ENCODE measurements around the gene MIER2.

MIER2 gene

DNA sequence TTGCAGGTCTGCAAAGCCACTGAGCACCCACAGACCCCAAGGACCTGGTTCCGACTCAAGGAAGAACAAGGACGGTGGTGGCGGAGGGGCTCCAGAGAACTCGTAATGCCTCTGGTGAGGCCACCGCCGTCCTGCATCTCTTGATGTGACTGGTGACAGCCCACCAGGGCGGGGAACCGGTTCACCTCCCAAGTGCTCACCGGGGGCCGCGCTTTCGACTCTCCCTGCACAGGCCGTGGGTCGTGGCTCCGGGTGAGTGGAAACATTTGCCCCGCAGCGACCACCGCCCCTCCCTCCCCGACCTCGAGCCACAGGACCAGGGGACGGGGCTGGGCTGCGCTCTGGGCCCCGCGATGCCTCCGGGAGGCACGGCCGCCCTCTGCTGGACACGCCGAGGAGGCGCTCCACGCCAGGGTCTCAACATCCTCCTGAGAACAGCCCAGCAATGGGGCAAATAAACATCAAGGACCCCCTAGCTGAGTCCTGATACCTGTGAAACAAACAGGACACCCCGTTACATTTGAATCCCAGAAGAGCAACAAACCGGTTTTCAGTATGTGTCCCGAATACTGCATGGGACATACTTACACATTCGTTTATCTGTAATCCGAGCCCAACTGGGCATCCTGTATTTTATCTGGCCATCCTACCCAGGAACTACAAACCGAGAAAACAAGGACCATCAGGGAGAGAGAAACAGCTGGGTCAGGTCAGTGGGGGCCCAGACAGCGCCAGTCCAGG lies 49.5 kb downstream of the MIER2 start:
- Histone ChIP-seq H3K9ac (ENCODE audit: low read depth, low read length) (no peak overlapping the region), H3K4me3 (ENCODE audit: low read length) (peak overlapping the region; percentile 52), H3K4me1 (ENCODE audit: control insufficient read depth, insufficient read depth, low read length) (peaks cover 18% of the 10 kb centered on the region), H3K9me3 (replicated peaks; ENCODE audit: low read length) (no peaks in the 10 kb centered on the region), H3K36me3 (ENCODE audit: insufficient read depth, low read length) (no peaks in the 10 kb centered on the region), H3K4me2 (ENCODE audit: low read length) (peak overlapping the region; percentile 69), H3K27me3 (ENCODE audit: control insufficient read depth, insufficient read depth, low read length) (peaks cover 39% of the 10 kb centered on the region)

DNA sequence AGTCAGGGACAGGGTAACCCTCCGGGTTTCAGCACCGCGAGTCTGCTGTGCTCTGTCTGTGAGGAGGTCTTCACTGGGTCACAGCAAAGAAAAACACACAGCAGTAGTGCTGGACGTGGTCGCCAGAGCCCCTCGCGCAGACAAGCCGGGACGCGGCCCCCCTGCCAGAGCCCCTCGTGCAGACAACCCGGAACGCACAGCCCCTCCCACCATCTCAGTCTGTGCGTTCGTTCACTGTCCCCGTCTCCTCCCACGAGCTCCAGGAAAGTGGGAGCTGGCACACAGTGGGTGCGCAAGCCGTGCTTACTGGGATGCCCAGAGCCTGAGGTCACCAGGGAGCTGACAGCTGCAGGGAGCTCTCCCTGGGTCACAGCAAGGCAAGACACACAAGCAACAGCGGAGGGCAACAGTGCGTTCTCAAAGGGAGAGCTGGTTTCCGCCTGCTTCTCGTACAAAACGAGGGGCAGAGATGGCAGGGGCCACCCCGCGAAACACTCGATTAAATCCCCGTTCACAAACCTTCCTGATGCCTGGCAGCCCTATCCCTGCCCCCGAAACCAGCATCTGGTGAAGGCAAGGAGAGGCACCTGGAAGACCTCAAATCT lies 50.2 kb downstream of the MIER2 start:
- no peak overlapping the region for H3K9ac ChIP-seq (ENCODE audit: low read depth, low read length)
- H3K9me3 ChIP-seq (replicated peaks; ENCODE audit: low read length) = no peaks in the 10 kb centered on the region
- H3K36me3 ChIP-seq (ENCODE audit: insufficient read depth, low read length) = no peaks in the 10 kb centered on the region
- peaks cover 18% of the 10 kb centered on the region for H3K4me1 ChIP-seq (ENCODE audit: control insufficient read depth, insufficient read depth, low read length)
- peak overlapping the region; percentile 69 for H3K4me2 ChIP-seq (ENCODE audit: low read length)
- H3K27me3 ChIP-seq (ENCODE audit: control insufficient read depth, insufficient read depth, low read length) = peaks cover 45% of the 10 kb centered on the region
- peak overlapping the region; percentile 52 for H3K4me3 ChIP-seq (ENCODE audit: low read length)

DNA sequence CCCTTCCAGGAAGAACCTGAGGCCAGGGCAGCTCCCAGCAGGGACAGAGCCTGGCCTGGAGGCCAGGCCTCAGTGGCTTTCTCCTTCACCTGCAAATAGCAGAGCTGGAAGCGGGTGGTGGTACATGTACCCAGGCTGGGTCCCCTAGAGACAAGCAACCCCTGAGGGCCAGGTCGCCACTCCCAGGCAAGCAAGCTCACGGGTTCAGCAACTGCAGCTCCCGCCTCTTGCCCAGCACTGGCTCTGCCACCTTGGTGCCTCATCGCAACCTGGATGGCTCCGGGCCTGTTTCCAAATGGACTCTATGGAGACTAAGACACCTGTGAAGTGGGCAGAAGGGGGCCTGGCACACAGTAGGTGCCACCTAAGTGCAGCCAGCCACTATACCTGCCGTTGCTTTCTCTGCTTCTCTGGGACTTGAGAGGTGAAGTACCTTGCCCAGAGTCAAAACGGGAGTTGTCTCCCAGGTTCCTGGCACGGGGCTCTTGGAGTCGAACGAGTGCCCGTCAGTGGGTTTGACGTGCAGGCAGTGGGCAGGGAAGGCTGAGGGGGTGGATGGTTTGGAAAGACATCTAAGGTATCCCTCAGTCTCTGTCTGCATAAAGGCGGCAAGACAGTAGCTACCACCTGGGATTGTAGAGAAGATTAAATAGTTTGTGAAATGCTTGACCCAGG lies 51.0 kb downstream of the MIER2 start:
- peaks cover 18% of the 10 kb centered on the region for H3K4me1 ChIP-seq (ENCODE audit: control insufficient read depth, insufficient read depth, low read length)
- H3K9me3 ChIP-seq (replicated peaks; ENCODE audit: low read length) = no peaks in the 10 kb centered on the region
- H3K9ac ChIP-seq (ENCODE audit: low read depth, low read length) = no peak overlapping the region
- H3K36me3 ChIP-seq (ENCODE audit: insufficient read depth, low read length) = no peaks in the 10 kb centered on the region
- no peak overlapping the region for H3K4me2 ChIP-seq (ENCODE audit: low read length)
- H3K4me3 ChIP-seq (ENCODE audit: low read length) = no peak overlapping the region
- H3K27me3 ChIP-seq (ENCODE audit: control insufficient read depth, insufficient read depth, low read length) = peaks cover 45% of the 10 kb centered on the region

DNA sequence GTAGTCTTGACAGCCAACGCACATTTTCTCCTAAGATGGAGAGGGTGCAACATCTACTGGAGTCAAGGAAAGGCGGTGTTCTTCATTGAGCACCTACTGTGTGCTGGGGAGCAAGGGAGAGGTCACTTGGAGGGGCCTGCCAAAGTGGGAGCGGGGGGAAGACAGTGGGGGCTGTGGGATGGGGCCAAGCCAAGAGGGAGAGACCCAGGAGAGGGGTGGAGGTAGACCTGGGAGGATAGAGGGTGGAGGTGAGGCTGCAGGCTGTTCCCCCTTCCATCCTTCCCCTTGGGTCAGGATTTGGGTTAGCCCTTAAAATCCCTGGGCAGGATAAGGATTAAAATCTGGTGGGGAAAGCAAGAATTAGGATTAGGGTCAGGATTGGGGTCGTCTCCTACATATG lies 51.6 kb downstream of the MIER2 start:
- H3K4me1 ChIP-seq (ENCODE audit: control insufficient read depth, insufficient read depth, low read length) = peaks cover 18% of the 10 kb centered on the region
- H3K36me3 ChIP-seq (ENCODE audit: insufficient read depth, low read length) = no peaks in the 10 kb centered on the region
- H3K27me3 ChIP-seq (ENCODE audit: control insufficient read depth, insufficient read depth, low read length) = peaks cover 45% of the 10 kb centered on the region
- H3K9ac ChIP-seq (ENCODE audit: low read depth, low read length) = no peak overlapping the region
- no peak overlapping the region for H3K4me3 ChIP-seq (ENCODE audit: low read length)
- H3K9me3 ChIP-seq (replicated peaks; ENCODE audit: low read length) = no peaks in the 10 kb centered on the region
- H3K4me2 ChIP-seq (ENCODE audit: low read length) = no peak overlapping the region

DNA sequence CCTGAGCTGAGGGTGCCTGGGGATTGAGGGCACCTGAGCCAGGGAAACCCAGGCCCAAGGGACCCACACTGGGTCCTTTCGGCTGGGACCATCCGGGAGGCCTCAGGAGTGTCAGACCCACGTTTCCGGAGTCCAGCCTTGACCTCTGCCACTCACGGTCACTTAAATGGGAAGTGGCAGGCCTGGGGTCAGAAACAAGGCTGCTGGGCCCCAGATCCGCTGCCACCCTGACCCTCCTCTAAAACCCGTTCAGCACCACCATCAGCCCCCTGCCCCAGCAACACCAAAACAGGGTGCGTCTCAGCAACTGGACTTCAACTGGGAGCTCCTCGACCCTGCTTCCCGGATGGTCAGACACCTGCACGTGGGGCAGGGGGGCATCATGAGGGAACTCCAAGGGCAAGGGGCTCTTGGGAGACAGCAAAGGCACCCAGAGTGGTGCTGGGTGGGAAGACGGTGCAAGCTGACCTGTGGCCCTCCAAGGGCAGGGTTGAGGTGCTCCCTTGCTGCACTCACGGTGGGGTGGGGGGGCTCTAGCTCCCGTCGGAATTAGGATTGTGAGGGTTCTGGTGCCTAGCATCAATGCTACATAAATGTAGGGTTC lies 52.2 kb downstream of the MIER2 start:
- Histone ChIP-seq H3K9me3 (replicated peaks; ENCODE audit: low read length) (no peaks in the 10 kb centered on the region), H3K9ac (ENCODE audit: low read depth, low read length) (no peak overlapping the region), H3K27me3 (ENCODE audit: control insufficient read depth, insufficient read depth, low read length) (peaks cover 45% of the 10 kb centered on the region), H3K36me3 (ENCODE audit: insufficient read depth, low read length) (no peaks in the 10 kb centered on the region), H3K4me2 (ENCODE audit: low read length) (no peak overlapping the region), H3K4me1 (ENCODE audit: control insufficient read depth, insufficient read depth, low read length) (peaks cover 18% of the 10 kb centered on the region), H3K4me3 (ENCODE audit: low read length) (no peak overlapping the region)

DNA sequence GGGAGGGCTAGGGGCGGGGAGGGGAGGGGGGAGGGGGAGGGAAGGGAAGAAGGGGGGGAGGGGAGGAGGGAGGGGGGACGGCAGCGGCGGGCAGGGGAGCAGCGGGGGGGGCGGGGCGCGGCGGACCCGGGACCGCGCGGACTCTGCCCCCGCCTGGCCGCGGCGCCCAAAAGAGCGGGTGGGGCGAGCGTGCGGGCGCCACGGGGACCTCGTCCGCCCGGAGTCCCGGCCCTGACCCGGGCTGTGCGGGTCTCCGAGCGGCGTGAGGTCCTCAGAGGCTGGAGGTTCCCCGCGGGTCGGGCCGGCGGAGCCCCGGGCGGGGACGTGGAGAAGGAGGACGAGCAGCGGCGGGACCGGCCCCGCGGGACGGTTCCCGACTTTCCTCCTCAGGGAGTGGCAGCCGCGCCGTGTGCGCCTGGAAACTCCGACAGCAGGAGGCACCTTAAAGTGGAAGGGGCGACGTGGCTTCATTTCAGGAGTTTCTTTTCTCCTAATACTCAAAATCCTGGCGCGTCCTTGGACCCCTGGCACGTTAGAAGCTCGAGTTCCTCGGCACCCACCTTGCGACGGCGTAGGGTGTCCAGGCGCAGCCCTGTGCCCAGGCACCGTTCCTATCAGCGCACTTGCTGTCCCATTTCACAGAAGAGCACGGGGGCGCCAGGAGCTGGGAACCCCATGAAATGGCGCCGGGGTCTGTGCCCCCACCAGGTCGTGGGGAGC lies 52.9 kb downstream of the MIER2 start:
- H3K4me1 ChIP-seq (ENCODE audit: control insufficient read depth, insufficient read depth, low read length) = peaks cover 18% of the 10 kb centered on the region
- peaks cover 45% of the 10 kb centered on the region for H3K27me3 ChIP-seq (ENCODE audit: control insufficient read depth, insufficient read depth, low read length)
- peak overlapping the region; percentile 70 for H3K4me2 ChIP-seq (ENCODE audit: low read length)
- H3K9ac ChIP-seq (ENCODE audit: low read depth, low read length) = no peak overlapping the region
- no peaks in the 10 kb centered on the region for H3K9me3 ChIP-seq (replicated peaks; ENCODE audit: low read length)
- no peaks in the 10 kb centered on the region for H3K36me3 ChIP-seq (ENCODE audit: insufficient read depth, low read length)
- H3K4me3 ChIP-seq (ENCODE audit: low read length) = peak overlapping the region; percentile 49

DNA sequence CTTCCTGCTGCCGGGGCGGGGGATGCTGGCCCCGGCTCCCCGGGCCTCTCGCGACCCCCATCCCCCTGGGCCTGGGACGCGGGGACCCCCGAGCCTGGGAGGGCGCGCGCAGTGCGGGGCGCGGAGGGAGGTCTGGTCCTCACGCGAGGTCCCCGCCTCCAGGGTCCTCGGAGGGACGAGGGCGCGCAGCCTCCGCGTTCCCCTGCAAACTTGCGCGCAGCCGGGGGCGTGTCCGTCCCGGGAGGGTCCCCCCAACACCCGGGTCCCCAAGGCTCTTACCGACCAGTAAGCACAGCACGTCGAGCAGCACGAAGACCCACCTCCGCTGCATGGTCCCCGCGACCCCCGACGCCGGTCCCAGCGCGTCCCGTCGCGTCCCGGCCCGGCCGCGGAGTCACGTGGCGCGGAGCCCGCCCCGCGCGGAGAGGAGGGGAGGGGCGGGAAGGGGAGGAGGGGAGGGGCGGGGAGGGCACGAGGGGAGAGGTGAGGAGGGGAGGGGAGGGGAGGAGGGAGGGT lies 53.5 kb downstream of the MIER2 start, which contains the start of gene PLPP2:
Gene PLPP2, minus strand, starts transcription at position 398 of the 516 bp plus-strand sequence. Its CDS starts 67 bp downstream, at position 331.
- peak within 1 kb of the TSS; percentile 80 for H3K4me2 ChIP-seq (ENCODE audit: low read length)
- H3K27me3 ChIP-seq (ENCODE audit: control insufficient read depth, insufficient read depth, low read length) = peaks cover 45% of the 10 kb centered on the region
- H3K9ac ChIP-seq (ENCODE audit: low read depth, low read length) = peak within 1 kb of the TSS; percentile 35
- H3K4me1 ChIP-seq (ENCODE audit: control insufficient read depth, insufficient read depth, low read length) = peaks cover 18% of the 10 kb centered on the region
- H3K9me3 ChIP-seq (replicated peaks; ENCODE audit: low read length) = no peaks in the 10 kb centered on the region
- H3K36me3 ChIP-seq (ENCODE audit: insufficient read depth, low read length) = no peaks in the 10 kb centered on the region
- peak within 1 kb of the TSS; percentile 67 for H3K4me3 ChIP-seq (ENCODE audit: low read length)

DNA sequence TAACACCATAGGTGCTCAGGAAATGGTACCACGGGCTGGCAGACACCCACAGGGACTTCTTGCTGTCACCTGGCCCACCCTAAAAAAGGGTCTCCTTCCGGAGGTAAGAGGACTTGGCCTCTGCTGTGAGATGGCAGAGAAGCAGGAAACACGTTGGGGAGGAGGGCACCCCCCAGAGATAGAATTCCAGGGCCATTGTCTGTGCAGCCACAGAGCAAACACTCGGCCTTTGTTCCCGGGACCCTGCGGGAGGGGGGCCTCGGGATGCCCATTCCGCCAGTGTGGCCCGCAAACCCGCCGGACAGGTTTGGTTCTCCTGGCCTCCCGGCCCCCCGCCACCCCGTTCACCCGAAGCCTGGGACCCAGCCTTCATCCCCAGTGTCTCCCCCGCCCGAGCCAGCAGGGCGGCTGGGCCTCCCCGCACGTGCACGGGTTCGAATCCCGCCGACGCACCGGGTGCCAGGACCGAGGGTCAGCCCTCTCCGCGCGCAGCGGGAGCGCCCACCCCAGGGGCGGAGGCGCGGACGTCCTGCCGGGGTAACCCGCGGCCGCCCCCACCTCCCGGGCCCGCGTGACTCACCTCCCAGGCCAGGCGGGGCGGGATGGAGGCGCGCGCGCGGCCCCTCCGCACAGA lies 54.1 kb downstream of the MIER2 start:
- Histone ChIP-seq H3K4me1 (ENCODE audit: control insufficient read depth, insufficient read depth, low read length) (peaks cover 18% of the 10 kb centered on the region), H3K4me3 (ENCODE audit: low read length) (peak overlapping the region; percentile 67), H3K4me2 (ENCODE audit: low read length) (peak overlapping the region; percentile 80), H3K27me3 (ENCODE audit: control insufficient read depth, insufficient read depth, low read length) (peaks cover 45% of the 10 kb centered on the region), H3K9me3 (replicated peaks; ENCODE audit: low read length) (no peaks in the 10 kb centered on the region), H3K9ac (ENCODE audit: low read depth, low read length) (peak overlapping the region; percentile 35), H3K36me3 (ENCODE audit: insufficient read depth, low read length) (no peaks in the 10 kb centered on the region)

DNA sequence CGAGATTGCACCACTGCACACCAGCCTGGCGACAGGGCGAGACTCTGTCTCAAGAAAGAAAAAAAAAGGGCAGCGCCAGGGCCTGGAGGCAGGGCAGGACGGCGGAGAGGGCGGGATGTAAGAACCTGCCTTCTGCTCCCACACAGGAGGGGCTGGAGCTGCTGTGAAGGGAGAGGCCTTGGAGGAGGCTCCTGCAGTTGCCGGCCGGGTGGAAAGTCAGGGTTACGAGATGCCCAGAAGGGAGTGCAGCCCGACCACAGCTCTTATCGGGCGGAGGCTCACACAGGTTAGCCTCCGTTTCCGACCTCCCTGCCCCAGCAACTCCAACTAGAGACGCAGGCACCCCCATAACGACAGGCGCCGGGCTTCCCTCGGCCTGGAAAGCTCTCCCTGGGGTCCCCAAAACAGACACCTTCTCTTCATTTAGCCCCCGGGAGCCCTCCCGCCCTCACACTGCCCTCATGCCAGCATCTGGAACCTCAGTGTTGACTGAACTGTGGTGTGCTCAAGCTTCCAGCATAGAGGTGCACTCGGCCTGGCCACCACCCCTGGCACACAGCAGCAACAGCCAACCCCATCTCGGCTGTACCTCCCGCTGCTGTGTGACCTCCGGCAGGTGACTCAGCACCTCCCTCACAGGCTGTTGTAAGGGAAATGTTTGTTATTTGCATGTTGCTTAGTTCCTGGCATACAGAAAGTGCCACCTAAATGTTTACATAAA lies 54.8 kb downstream of the MIER2 start:
- Histone ChIP-seq H3K27me3 (ENCODE audit: control insufficient read depth, insufficient read depth, low read length) (peaks cover 42% of the 10 kb centered on the region), H3K4me3 (ENCODE audit: low read length) (no peak overlapping the region), H3K4me2 (ENCODE audit: low read length) (peak overlapping the region; percentile 80), H3K36me3 (ENCODE audit: insufficient read depth, low read length) (no peaks in the 10 kb centered on the region), H3K4me1 (ENCODE audit: control insufficient read depth, insufficient read depth, low read length) (peaks cover 15% of the 10 kb centered on the region), H3K9ac (ENCODE audit: low read depth, low read length) (no peak overlapping the region), H3K9me3 (replicated peaks; ENCODE audit: low read length) (no peaks in the 10 kb centered on the region)

DNA sequence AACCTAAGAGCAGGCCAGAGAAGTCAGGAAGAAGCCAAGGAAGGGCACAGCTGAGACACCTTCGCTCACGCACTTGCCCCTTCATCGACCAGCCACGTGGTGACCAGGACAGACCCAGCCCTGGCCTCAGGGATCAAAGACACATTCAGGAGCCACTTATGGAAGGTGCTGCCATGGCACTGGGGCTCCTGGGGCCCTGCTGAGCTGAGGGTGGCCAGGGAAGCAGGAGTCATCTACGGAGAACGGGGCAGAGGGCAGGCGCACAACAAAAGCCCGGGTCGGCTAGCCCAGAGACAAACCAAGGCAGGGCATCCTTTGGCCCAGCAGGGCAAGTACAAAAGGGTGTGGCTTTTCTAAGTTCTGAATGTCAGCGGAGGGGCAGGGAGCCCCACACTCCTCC lies 55.7 kb downstream of the MIER2 start:
- H3K9ac ChIP-seq (ENCODE audit: low read depth, low read length) = no peak overlapping the region
- no peak overlapping the region for H3K4me2 ChIP-seq (ENCODE audit: low read length)
- H3K4me1 ChIP-seq (ENCODE audit: control insufficient read depth, insufficient read depth, low read length) = peaks cover 9% of the 10 kb centered on the region
- no peaks in the 10 kb centered on the region for H3K36me3 ChIP-seq (ENCODE audit: insufficient read depth, low read length)
- H3K9me3 ChIP-seq (replicated peaks; ENCODE audit: low read length) = no peaks in the 10 kb centered on the region
- H3K4me3 ChIP-seq (ENCODE audit: low read length) = no peak overlapping the region
- H3K27me3 ChIP-seq (ENCODE audit: control insufficient read depth, insufficient read depth, low read length) = peaks cover 33% of the 10 kb centered on the region
